B cell (primary cell): ENCODE measurements around the gene MGME1. TPM values are rescaled to one million over a fixed set of nuclear protein-coding genes. Genes with fewer than 3 reads are reported as not detected.

Experiments
- ATAC-seq: fragments of 200-7000 bp; cut with Tn5 transposase; one replicate; pipeline ENCODE4 v1.10.0; 2021; ENCODE audit warnings: low read depth, mild to moderate bottlenecking, moderate number of reproducible peaks, moderate library complexity
- CTCF ChIA-PET: fragments of 350-600 bp; sonication (Branson Sonifier 250); formaldehyde crosslinking; loops from one replicate; lab custom pipeline; 2021; ENCODE audit warnings: antibody characterized with exemption, inconsistent platforms; lab: Charles Lee
- POLR2A ChIA-PET: fragments of 350-600 bp; sonication (Branson Sonifier 250); formaldehyde crosslinking; loops from one replicate; lab custom pipeline; 2021; ENCODE audit warnings: antibody characterized with exemption; lab: Charles Lee
- DNase-seq: peaks from one replicate; pipeline ENCODE4 v3.0.0; 2013
- H2AFZ ChIP-seq: 2 replicates; pipeline ENCODE4 v1.6.1; 2012; ENCODE audit warnings: mild to moderate bottlenecking, low read depth, low read length; ENCODE audit not compliant: insufficient read depth, poor library complexity, severe bottlenecking
- H3K27ac ChIP-seq, 2 donors: 1 replicate in 1 of 2; 2 replicates in 1 of 2; pipeline ENCODE4 v1.5.1; 2012 to 2013; ENCODE audit warnings: low read length in 2 of 2, mild to moderate bottlenecking in 2 of 2, moderate library complexity in 1 of 2
- H3K27me3 ChIP-seq, 4 experiments: fragments of 200-600 bp in 1 of 4; sonication (generic) in 1 of 4; replicated peaks in 1 of 4; 1 replicate in 2 of 4; 2 replicates in 2 of 4; pipeline versions ENCODE4 v1.6.1 to v1.7.0; 2013 to 2016; ENCODE audit warnings: low read length in 3 of 4, mild to moderate bottlenecking in 2 of 4, mixed read lengths in 1 of 4, moderate library complexity in 1 of 4; ENCODE audit not compliant: insufficient read depth in 4 of 4, control insufficient read depth in 3 of 4; ENCODE audit errors: control extremely low read depth in 1 of 4
- H3K36me3 ChIP-seq, 2 experiments: replicated peaks in 1 of 2; 1 replicate in 1 of 2; 2 replicates in 1 of 2; pipeline versions ENCODE4 v1.6.1 to v1.7.1; 2013; ENCODE audit warnings: low read length in 1 of 2; ENCODE audit not compliant: insufficient read depth in 2 of 2, control insufficient read depth in 1 of 2; ENCODE audit errors: control extremely low read depth in 1 of 2, extremely low read depth in 1 of 2
- H3K4me1 ChIP-seq, 2 donors: fragments of 200-600 bp in 1 of 2; sonication (generic) in 1 of 2; 1 replicate in 1 of 2; 2 replicates in 1 of 2; pipeline versions ENCODE4 v1.5.1 to v1.6.1; 2013 to 2017; ENCODE audit warnings: low read length in 2 of 2; ENCODE audit not compliant: control insufficient read depth in 2 of 2, insufficient read depth in 2 of 2
- H3K4me2 ChIP-seq: replicated peaks from 2 replicates; pipeline ENCODE3; 2012; ENCODE audit warnings: mild to moderate bottlenecking, low read depth, low read length; ENCODE audit not compliant: poor library complexity, severe bottlenecking
- H3K4me3 ChIP-seq, 5 experiments: fragments of 200-600 bp in 1 of 5; sonication (generic) in 1 of 5; 1 replicate in 3 of 5; 2 replicates in 2 of 5; pipeline versions ENCODE4 v1.5.1 to v1.7.0; 2011 to 2016; ENCODE audit warnings: low read length in 4 of 5, mild to moderate bottlenecking in 4 of 5, low read depth in 2 of 5, control low read depth in 1 of 5, moderate library complexity in 1 of 5; ENCODE audit not compliant: insufficient read depth in 1 of 5; ENCODE audit errors: control extremely low read depth in 1 of 5, extremely low read depth in 1 of 5
- H3K79me2 ChIP-seq: fragments of 200-600 bp; sonication (generic); one replicate; pipeline ENCODE4 v1.6.0; 2016; ENCODE audit warnings: low read length; ENCODE audit not compliant: control insufficient read depth, insufficient read depth
- H3K9ac ChIP-seq: fragments of 200-600 bp; sonication (generic); 2 replicates; pipeline ENCODE4 v1.6.1; 2017; ENCODE audit warnings: mild to moderate bottlenecking, low read length, moderate library complexity
- H3K9me3 ChIP-seq, 3 donors: one replicate each; pipeline versions ENCODE4 v1.6.1 to v1.7.1; 2013; ENCODE audit warnings: low read length in 2 of 3; ENCODE audit not compliant: control insufficient read depth in 2 of 3, insufficient read depth in 1 of 3; ENCODE audit errors: control extremely low read depth in 1 of 3
- H4K20me1 ChIP-seq: 2 replicates; pipeline ENCODE4 v1.6.0; 2012; ENCODE audit warnings: mild to moderate bottlenecking, low read length; ENCODE audit not compliant: insufficient read depth, control insufficient read depth, poor library complexity, severe bottlenecking
- H3K27ac Mint-ChIP-seq: one replicate; pipeline ENCODE4 v1.8.0; 2021; ENCODE audit warnings: mixed read lengths
- H3K27me3 Mint-ChIP-seq: one replicate; pipeline ENCODE4 v1.8.0; 2021; ENCODE audit warnings: mixed read lengths
- H3K4me1 Mint-ChIP-seq: one replicate; pipeline ENCODE4 v1.8.0; 2021; ENCODE audit warnings: mixed read lengths
- H3K4me3 Mint-ChIP-seq: one replicate; pipeline ENCODE4 v1.8.0; 2021; ENCODE audit warnings: mixed read lengths
- H3K9me3 Mint-ChIP-seq: one replicate; pipeline ENCODE4 v1.8.0; 2022; ENCODE audit warnings: mixed read lengths; ENCODE audit not compliant: insufficient read depth
- EZH2 ChIP-seq: IDR thresholded peaks from 2 replicates; pipeline ENCODE4 v1.6.1; 2012; ENCODE audit warnings: borderline replicate concordance, low read depth, mild to moderate bottlenecking, moderate library complexity, low read length; ENCODE audit not compliant: insufficient read depth, poor library complexity, severe bottlenecking
- WGBS: methylation state at CpG from one replicate; pipeline ENCODE4 v1.1.5; 2013; ENCODE audit warnings: missing lambda C conversion rate; ENCODE audit not compliant: insufficient coverage; 5-methylcytosine and 5-hydroxymethylcytosine counted together
- intact Hi-C: fragments of 100-400 bp; cut with micrococcal nuclease; formaldehyde crosslinking; loops from one replicate; pipeline ENCODE4 v1.10.0; 2022
- polyA plus RNA-seq: library from polyadenylated mRNA; depleted of rRNA; stranded (reverse); fragments of >200 nt; gene quantifications from 2 replicates; pipeline ENCODE4 v1.2.3, GENCODE V29; 2012
- total RNA-seq, 2 donors: library from RNA; stranded (reverse); fragments of 120-200 nt in 1 of 2; gene quantifications; 1 replicate in 1 of 2; 2 replicates in 1 of 2; pipeline versions ENCODE4 v1.2.3 to v1.2.4, GENCODE V29; 2013 to 2022
- TF ChIP-seq, protein P1 (sequence below): fragments of 200-600 bp; IDR thresholded peaks from one replicate; pipeline ENCODE4 v1.8.0; 2022; ENCODE audit warnings: antibody characterized with exemption, mild to moderate bottlenecking

MGME1 gene
- total and polyA plus RNA-seq, 2 donors (not counting 1 experiment from before 2014, with no cell fraction given) = 29.8 to 33.2 TPM

DNA sequence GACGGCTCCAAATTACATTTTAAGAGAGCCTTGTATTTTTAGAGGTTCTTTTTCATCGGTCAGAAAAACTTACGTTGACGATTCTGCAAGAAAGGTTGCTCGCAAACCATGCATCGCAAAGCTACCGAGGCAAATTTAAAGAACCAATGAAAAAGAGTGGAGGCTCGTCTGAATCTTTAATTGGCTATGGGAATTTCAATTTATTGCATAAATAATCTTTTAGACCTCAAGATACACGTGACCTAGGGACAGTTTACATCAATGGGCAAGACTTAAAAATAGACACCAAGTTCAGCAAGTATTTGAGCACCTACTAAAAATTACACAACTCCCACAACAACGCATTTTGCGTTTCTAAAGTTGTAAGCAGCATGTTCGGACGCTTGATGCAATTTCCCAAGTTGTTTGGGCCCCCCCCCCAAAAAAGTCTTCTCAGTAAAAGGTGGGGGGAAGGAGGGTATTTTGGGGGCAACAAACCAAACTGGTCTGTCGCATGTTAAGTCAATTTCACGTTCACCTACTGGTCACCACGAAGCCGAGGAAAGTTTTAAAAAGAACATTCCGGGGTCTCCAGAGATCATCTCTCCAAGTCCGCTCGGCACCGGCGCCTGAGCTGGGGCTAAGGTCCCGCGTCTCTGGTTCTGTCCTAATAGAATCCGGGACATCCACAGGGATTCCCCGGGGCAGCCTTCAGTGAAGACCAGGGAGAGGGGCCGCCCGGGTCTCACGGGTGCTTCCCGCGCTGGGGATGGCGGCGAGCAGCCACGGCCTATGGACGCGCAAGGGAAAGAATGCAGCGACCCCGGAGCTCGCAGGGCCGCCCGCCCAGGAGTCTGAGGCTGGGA lies 1.1 kb upstream of the MGME1 start:
- ChIA-PET CTCF (interaction anchor here (0.7 to 7.5 kb wide), 16 partner anchors 11 to 397 kb away, joined by 3 to 54 read pairs (median 4); partner anchors contain the start of gene RRBP1), POLR2A (interaction anchor here (0.6 to 2.4 kb wide), 7 partner anchors 9 to 397 kb away, joined by 3 to 8 read pairs (median 3); partner anchors contain the start of gene RRBP1)
- peaks cover 85% of the 10 kb centered on the region for H3K79me2 ChIP-seq
- 1% methylated on average over 33 of the region's 41 CpGs for WGBS
- no peaks in the 10 kb centered on the region for H3K9me3 ChIP-seq
- H3K9ac ChIP-seq = peak overlapping the region; percentile 93
- intact Hi-C loops = loop anchor here (1.0 to 10.0 kb wide), 11 partner anchors 12 to 1950 kb away; partner anchors contain the start of genes DSTN, DZANK1, KAT14 and PET117
- peak overlapping the region; percentile 96 to 97 for H3K27ac ChIP-seq
- peak overlapping the region; percentile 96 for H3K4me3 Mint-ChIP-seq
- peak overlapping the region; percentile 76 to 99 (median 93) for H3K4me3 ChIP-seq
- peak overlapping the region; percentile 89 for H3K27ac Mint-ChIP-seq
- DNase-seq (peak; percentile 45), ATAC-seq (no peak)
- H3K27me3 Mint-ChIP-seq = no peaks in the 10 kb centered on the region
- H3K36me3 ChIP-seq = peaks cover 0 to 6% of the 10 kb centered on the region in 2 experiments
- peaks cover 58 to 60% of the 10 kb centered on the region in 2 donors for H3K4me1 ChIP-seq
- H3K27me3 ChIP-seq = no peaks in the 10 kb centered on the region
- H4K20me1 ChIP-seq = no peaks in the 10 kb centered on the region
- H3K4me1 Mint-ChIP-seq = peaks cover 78% of the 10 kb centered on the region
- H3K4me2 ChIP-seq = peak overlapping the region; percentile 80
- peak overlapping the region; percentile 90 for H2AFZ ChIP-seq
- H3K9me3 Mint-ChIP-seq = no peaks in the 10 kb centered on the region
- TF ChIP-seq, protein P1, sequence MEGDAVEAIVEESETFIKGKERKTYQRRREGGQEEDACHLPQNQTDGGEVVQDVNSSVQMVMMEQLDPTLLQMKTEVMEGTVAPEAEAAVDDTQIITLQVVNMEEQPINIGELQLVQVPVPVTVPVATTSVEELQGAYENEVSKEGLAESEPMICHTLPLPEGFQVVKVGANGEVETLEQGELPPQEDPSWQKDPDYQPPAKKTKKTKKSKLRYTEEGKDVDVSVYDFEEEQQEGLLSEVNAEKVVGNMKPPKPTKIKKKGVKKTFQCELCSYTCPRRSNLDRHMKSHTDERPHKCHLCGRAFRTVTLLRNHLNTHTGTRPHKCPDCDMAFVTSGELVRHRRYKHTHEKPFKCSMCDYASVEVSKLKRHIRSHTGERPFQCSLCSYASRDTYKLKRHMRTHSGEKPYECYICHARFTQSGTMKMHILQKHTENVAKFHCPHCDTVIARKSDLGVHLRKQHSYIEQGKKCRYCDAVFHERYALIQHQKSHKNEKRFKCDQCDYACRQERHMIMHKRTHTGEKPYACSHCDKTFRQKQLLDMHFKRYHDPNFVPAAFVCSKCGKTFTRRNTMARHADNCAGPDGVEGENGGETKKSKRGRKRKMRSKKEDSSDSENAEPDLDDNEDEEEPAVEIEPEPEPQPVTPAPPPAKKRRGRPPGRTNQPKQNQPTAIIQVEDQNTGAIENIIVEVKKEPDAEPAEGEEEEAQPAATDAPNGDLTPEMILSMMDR = no peak
- TF ChIP-seq EZH2 = no peak
